DMS114 treated with DMSO at 0.1 percent for 48 hours (cell line): ENCODE measurements around the gene NEK2.
"Not testable (repeated sequence)": the region's sequence is repeated elsewhere in the genome, so short reads cannot be mapped to it uniquely, and the experiment has no call there.

ENCODE experiments used
- DNase-seq: peaks from one replicate; lab custom pipeline; 2025; ENCODE audit not compliant: unreplicated experiment; lab: John Stamatoyannopoulos, UW

The NEK2 gene

DNA sequence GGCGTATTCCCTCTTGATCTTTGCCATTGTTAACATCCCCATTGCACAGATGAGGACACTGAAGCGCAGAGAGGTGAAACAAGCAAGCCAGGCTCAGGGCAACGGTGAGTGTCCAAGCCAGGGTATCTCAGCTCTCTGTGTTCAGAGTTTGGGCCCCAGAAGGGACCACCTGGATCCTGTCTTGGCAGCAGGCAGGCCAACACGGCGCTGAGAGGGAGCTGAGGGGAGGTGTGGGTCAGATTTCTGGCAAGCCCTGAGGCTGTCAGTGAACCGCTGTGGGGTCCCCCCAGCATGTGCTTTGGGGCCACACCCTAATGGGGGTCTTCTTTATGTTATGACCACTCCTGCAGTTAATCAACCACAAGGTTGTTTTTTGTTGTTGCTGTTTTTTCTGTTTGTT is 23.1 kb downstream of the NEK2 start:
- no peak for DNase-seq

DNA sequence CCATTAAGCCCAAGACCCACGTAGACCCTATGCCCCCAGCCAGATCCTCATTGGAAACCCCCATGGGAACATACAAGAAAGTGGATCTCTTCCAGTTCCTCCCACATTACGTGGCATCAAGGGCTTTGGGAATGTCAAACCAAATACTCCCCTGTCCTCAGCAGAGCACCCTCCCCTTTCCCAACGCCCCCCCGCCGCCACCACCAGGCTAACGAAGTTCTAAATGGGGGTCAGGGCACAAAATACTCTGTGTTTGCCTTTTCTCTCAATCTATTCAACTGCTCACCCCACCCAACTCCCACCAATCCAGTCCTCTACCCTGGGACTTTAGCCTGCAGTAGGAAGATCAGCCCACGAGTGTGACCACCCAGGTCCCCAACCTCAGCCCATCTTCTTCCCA is 24.5 kb downstream of the NEK2 start:
- DNase-seq: no peak

DNA sequence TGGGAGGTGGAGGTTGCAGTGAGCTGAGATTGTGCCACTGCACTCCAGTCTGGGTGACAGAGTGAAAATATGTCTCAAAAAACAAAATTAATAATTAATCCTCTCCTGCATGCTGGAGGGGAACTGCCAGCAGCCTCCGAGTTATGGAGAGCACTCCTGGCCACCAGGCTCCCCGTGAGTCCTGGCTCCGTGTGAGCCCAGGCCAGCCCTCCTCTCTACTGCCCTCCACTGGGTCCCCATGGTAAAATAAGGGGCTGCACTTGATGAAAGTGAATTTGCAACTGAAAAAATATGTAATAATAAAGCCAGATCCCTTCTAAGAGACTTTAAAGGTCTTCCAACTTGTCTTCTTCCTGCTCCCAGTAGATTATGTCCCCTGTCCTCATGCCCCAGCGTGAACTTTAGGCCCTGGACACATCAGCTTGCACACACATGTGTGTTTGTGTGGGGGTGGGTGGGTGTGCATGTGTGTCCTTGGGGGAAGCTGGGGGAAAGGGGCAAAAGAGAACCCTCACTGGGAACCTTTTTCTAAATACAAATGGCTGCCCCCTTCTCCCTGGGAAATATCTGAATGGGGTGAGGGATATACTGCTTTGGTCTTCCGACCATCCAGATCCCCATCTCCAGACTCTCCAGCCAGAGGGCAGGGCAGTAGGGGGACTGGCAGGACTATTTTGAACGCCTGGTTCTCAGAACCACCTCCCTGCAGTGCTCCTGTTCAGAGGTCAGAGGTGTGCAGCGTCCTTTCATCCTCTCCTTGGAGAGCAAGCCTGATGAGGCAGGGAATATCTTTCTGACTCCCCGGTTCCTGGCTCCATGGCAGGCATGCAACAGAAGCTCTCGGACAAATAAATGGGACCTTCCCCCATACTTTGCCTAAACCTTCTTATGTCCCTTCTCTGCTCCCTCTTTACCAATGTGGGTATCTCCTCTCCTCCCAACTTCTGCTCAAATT is 26.2 kb downstream of the NEK2 start:
- no peak for DNase-seq

DNA sequence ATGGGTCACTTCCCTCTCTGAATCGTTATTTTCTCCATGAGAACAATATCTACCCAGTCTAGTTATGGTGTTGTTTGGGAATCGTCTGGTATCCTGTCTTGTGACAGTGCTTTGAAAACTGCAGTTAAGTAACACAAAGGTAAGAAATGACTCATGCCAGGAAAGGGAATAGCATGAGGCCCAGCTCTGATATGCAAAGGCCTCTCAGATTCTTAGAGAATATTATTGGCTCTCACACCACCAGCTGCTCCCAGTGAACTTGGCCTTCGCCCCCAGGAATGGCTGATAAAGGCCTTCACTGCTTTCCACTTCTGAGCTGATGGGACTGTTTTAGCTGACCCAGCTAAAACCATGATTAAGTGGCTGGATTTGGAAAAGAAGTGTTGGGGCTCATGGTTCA is 27.1 kb downstream of the NEK2 start:
- no peak for DNase-seq

DNA sequence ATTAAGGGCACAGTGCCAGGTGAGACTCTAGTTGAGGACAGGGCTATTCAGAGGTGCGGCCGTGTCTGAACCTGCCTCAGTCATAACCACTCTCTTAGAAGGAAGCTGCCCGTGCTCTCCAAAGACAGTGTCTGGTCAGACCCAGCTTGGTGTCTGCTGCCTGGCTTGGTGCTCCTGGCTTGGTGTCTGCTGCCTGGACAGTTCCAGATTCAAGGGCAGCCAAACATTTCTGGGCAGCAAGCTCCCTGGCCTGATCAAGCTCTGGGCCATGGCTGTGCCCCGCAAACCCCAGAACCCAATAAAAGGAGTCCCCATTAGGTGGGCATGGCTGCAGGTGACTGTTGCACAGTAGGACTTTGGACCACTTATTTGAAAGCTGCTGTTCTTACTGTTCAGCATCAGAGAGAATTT is 27.7 kb downstream of the NEK2 start:
- DNase-seq: no peak

DNA sequence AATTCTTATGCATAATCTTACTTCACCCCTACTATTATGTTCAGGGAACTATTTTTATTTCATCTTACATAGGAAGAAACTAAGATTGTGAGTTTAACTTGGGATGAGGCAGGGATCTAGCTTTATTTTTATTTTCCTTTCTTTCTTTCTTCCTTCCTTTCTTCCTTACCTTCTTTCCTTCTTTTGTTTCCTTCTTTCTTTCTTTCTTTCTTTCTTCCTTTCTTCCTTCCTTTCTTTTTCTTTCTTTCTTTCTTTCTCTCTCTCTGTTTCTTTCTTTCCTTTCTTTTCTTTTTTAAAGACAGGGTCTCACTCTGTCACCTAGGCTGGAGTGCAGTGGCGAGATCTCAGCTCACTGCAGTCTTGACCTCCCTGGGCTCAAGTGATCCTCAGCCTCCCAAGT is 28.9 kb downstream of the NEK2 start:
- no peak for DNase-seq

DNA sequence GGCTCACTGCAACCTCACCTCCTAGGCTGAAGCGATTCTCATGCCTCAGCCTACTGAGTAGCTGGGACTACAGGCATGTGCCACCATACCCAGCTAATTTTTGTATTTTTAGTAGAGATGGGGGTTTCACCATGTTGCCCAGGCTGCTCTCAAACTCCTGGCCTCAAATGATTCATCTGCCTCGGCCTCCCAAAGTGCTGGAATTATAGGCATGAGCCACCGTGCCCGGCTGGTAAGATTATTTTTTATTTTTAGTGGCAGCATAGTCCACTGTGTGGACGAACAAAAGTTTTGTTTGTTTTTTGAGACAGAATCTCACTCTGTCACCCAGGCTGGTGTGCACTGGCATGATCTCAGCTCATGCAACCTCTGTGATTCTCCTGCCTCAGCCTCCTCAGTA is 29.8 kb downstream of the NEK2 start:
- DNase-seq: not testable (repeated sequence)

DNA sequence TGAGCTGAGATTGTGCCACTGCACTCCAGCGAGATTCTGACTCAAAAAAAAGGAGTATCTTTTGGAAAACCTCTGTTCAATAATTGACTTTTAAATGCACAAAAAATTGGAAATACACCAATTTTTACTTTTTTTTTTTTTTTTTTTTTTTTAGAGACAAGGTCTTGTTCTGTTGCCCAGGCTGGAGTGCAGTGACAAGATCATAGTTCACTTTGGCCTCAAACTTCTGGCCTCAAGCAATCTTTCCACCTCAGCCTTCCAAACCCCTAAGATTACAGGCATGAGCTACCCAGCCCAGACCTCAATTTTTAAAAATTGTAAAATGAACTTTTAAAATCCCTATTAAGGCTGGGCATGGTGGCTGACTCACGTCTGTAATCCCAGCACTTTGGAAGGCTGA is 30.8 kb downstream of the NEK2 start:
- DNase-seq: no peak

DNA sequence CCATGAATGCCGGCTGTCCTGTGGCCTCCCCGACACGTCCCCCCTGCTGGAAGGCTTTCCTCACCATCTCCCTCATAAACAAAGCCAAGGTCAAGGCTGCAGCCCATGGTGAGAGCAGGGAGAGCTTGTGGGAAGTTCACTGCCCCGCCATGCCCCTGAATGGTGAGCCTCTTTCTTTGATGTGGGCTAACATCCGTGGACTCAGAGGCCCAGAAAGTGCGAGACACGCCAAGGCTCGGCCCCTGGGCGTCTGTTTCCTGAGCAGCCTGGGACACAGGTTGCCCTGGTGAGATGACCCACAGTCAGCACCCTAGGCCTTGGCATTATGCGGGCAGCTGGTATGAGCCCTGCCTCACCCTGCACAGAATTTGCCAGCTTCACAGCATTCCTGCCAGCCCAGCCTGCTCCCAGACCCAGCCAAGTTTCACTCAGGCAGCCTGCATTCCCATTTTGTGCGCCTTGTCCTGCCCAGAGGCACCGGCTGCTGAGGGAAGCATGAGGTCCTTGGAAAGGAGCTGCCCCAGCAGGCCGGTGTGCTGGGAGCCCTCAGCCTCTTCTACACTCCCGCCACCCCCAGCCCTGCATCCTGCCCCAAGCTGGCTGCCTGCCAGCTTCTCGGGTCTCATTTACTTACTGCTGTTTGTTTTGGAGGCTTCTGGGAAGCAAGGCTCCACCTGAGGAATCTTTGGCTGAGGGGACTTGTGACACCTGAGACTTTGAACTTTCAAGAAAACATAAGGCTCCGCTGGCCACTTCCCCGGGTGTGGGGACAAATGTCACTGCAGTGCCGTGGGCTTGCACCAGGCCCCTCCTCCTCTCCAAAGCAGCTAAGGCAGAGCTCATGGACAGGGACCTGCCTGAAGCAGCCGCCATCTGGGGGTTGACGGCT is 31.9 kb downstream of the NEK2 start:
- no peak for DNase-seq

DNA sequence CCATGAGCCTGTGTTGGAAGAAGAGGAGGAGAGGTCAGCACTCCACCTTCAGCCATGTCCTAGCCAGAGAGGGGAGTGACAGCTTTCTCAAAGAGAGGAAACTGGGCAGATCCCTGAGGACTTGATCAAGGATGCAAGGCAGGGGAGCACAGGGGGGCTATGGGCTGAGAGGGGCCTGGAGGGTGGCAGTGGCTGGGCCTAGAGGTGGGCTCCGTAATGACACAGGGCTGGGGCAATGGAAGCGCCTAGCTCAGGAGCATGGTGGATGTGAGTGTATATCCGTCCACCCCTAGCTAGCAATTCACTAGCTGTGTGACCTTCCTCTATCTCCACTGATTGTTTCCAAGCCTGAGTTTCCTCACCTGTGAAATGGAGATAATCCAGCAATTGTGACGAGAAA is 32.6 kb downstream of the NEK2 start:
- DNase-seq: no peak

DNA sequence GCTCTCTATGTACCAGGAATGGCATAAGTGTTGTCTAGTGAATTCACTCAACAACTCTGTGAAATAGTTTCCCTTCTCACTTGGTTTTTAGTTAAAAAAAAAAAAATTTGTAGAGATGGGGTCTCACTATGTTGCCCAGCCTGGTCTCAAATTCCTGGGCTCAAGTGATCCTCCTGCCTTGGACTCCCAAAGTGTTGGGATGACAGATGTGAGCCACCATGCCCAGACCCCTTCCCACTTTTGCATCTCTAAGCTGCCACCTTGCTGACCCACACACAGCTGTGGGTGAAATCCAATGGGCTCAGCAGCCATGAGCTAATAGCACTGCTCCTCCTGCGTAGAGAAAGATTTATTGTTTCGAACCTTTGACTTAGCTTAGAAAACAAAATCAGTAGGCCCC is 33.5 kb downstream of the NEK2 start:
- no peak for DNase-seq

DNA sequence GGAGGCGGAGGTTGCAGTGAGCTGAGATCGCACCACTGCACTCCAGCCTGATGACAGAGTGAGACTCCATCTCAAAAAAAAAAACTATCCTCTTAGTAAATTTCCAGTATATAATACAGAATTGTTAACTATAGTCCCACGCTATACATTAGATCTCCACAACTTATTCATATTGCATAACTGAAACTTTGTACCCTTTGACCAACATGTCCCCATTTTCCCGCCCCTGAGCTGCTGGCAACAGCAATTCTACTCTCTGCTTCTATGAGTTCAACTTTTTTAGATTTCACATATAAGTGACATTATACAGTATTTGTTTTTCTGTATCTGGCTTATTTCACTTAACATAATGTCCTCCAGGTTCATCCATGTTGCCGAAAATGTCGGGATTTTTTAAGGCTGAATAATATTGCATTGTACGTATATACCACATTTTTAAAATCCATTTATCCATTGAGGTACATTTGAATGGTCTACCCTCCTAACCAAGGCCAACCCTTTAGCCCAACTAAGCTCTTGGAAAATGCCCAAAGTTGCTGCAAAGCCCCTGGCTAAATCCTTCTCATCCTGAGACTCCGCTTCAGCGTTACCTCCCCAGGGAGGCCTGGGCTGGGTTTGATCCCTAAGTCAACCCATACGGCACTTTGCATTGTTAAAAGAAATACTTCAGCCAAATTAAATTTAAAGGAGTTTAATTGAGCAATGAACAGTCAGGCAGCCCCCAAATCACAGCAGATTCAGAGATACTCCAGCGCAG is 34.2 kb downstream of the NEK2 start:
- no peak for DNase-seq

DNA sequence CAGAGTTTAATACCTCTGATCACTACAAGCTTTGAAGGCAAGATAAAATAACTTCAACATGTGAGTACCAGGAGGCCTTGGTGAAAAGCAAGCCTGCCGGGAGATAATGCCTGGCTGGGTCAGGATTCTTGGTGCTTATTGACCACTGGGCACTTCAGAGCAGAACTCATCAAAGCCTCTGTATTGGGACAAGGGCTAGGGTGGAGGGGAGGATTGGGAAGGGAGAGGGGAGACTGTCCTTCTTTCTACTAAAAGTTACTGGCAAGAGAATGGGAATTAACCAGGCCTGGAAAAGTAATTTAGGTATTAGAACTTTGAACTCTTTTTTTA is 35.2 kb downstream of the NEK2 start:
- no peak for DNase-seq

DNA sequence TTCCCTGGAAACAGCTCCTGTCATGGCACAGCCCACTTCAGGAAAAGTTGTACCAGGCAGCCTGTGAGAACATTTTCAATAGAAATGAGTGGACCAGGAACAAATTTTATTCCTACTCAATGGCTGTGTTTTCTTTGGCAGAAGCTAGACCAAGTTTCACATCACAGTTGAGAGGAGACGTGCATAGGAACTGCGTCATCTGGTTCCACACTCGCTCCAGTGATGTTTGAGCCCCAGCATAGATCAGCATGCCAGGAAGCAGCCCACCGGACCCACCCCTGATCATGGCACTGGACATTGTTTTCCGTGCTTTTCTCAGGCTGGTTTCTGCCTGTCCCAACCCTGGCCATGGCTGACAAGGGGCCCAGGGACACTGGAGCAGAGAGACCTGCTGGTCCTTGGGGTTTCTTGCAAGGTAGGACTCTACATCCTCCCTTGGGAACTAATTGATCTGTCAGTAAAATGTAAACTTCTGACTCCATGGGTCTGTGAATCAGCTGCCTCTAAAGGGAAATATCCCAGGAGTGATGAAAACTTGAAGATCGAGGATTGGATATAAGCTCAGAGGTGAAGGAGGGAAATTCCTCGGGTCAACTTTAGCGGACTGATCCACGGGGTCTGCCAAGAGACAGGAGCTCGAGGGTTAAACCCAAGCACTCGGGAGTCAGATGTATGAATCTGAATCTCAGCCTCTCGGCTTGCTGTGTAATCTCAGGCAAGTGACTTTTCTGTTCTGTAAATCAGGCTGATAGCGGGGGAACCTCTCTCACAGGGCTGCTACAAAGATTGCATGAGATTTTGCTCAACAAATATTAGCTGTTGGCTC is 35.7 kb downstream of the NEK2 start:
- DNase-seq: no peak

DNA sequence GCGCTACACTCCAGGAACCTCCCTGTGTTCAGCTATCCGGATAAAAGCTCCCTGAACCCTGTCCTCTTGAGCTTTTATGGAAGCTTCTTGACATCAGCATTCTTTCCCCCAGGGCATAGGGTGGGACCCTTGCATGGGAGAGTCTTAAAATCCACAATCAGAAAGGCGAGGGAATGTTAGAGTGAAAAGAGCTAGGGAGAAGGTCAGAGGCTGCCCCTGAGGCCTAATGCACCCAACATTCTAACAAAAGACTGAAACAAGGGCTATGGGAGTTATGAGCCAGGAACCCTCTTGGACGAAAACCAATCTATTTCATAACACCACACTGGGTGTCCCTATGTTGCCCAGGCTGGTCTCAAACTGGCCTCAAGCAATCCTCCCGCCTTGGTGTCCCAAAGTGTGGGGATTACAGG is 36.7 kb downstream of the NEK2 start:
- DNase-seq: no peak

DNA sequence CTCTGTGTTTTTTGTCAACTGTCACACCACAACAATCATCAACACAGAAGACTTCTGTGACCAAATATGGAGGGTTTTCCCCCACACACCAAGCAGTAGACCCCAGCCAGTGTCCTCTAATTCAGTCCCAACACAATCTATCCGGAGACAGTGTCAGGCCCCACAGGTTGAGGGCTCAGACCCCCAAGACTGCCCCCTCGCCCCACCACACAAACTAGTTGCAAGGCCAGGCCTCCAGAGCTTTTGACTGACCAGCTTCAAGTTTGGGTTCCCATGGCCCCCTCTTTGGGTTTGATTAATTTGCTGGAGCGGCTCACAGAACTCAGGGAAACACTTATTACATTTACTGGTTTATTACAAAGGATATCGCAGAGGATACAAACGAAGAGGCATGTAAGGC is 37.2 kb downstream of the NEK2 start:
- DNase-seq: no peak

DNA sequence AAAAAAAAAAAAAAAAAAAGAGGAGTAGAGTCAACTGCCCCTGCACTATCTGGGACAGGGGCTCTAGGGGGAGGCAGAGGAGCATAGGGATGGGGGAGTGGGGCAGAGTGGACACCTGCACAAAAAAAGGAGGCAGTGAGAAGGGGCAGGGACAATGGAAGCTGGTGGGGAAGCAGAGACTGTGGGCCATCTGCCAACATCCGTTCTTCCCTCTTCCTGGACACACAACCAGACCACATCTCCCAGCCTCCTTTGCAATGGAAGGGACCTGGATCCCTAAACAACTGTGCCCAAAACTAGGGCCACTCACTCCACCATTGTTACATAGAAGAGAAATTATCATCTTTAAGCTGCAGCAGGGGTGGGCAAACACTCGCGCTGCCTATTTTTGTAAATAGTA is 38.4 kb downstream of the NEK2 start:
- no peak for DNase-seq

DNA sequence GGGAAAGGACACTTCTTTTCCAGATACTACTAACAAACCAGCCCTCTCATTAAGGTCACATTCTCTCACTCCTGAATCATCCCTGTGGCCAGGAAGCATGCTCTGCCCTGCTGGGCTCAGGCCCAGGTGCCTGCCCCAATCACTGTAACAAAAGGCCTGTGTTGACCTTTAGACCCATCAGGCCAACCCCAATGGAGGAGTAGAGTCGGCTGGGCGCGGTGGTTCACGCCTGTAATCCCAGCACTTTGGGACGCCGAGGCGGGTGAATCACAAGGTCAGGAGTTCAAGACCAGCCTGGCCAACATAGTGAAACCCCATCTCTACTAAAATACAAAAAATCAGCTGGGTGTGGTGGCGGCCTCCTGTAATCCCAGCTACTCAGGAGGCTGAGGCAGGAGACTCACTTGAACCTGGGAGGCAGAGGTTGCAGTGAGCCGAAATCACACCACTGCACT is 38.8 kb downstream of the NEK2 start:
- DNase-seq: not testable (repeated sequence)

DNA sequence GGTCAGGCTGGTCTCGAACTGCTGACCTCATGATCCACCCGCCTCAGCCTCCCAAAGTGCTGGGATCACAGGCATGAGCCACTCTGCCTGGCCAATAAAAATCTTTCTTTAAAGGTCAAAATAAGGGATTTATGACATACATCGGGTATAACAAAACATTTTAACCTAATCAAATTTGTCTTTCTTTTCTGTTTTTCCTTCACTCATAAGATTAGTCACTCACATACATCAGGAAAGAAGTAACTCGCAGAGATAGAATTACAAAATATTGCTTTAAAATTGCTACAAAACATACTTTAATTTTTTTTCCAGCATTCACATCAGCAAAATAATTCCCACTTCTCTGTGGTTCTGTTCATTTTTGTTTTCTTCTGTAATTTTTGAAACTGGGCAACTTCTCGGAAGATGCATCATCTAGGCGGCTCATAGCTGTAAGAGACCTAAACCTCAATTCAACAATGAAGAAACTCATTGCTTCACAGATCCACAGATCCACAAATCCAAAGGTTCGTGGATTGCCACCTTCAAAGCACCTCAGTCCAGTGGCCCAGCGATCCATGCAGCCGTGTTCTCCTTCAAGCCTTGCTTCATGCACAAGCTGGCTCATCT is 39.7 kb downstream of the NEK2 start:
- no peak for DNase-seq

DNA sequence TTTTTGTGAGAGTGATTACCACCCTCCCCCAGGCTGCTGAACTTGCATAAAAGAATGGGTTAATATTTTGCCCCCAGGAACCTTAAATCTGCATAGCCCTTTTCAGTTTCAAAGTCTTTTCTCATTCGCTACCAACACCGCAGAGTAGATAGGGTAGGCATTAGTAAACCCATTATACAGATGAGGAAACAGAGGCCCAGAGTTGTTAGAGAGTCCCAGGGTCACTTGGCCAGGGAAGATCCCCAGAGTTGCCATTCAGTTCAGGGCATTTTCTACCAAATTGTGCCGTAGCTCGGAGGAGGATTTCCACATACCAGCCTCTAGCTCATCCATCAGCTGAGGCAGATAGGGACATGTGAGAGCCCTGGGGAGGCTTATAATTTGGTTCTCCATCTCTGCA is 40.5 kb downstream of the NEK2 start:
- DNase-seq: no peak
